Right atrium auricular region (tissue), 2 donors: ENCODE results near the gene TSPAN9. TPM values are rescaled to one million over a fixed set of nuclear protein-coding genes. Genes with fewer than 3 reads are reported as not detected.

Experiments
- DNase-seq: peaks from one replicate; pipeline ENCODE4 v3.0.0-alpha.2; 2019; ENCODE audit warnings: low spot score
- H3K27ac ChIP-seq, 2 donors: fragments of 200-600 bp; sonication (generic); 1 replicate in 1 of 2; 2 replicates in 1 of 2; pipeline ENCODE4 v1.5.1; 2016 to 2019
- H3K27me3 ChIP-seq, 2 donors: fragments of 200-600 bp; sonication (generic); one replicate each; pipeline versions ENCODE4 v1.5.1 to v1.6.0; 2017 to 2019
- H3K36me3 ChIP-seq: fragments of 200-600 bp; sonication (generic); one replicate; pipeline ENCODE4 v1.5.1; 2016
- H3K4me1 ChIP-seq, 2 donors: fragments of 200-600 bp; sonication (generic); one replicate each; pipeline versions ENCODE4 v1.5.1 to v1.6.0; 2017 to 2019
- H3K4me3 ChIP-seq, 2 donors: fragments of 200-600 bp; sonication (generic); 1 replicate in 1 of 2; 2 replicates in 1 of 2; pipeline ENCODE4 v1.5.1; 2017 to 2019; ENCODE audit warnings: mild to moderate bottlenecking in 1 of 2, moderate library complexity in 1 of 2
- H3K9me3 ChIP-seq, 2 donors: fragments of 200-600 bp; sonication (generic); one replicate each; pipeline ENCODE4 v1.5.1; 2019
- CTCF ChIP-seq, 2 donors: fragments of 200-600 bp; sonication (generic); IDR thresholded peaks; one replicate each; pipeline ENCODE4 v1.5.1; 2019; ENCODE audit warnings: antibody characterized with exemption in 2 of 2
- total RNA-seq, 2 donors: library from RNA; depleted of rRNA; stranded (reverse); fragments of >200 nt; gene quantifications; one replicate each; pipeline ENCODE4 v1.1.0, GENCODE V29; 2016

The TSPAN9 gene
- total RNA-seq, 2 donors from 2014 or later, result 103 to 185 TPM

- no peak for TF ChIP-seq CTCF (IDR thresholded peaks at IDR 0.05)
These were observed 9.6 kb downstream of the TSPAN9 start for GRCh38 chr12:3086729-3087323.

GRCh38 chr12:3087758-3088650 lies 10.8 kb downstream of the TSPAN9 start:
- Histone ChIP-seq H3K4me1 (peaks cover 0 to 81% of the 10 kb centered on the region in 2 donors), H3K9me3 (no peaks in the 10 kb centered on the region), H3K27me3 (no peaks in the 10 kb centered on the region), H3K27ac (peak overlapping the region; percentile 5 to 37), H3K4me3 (no peak overlapping the region), H3K36me3 (no peaks in the 10 kb centered on the region)
- DNase-seq, result no peak
- no peak for TF ChIP-seq CTCF (IDR thresholded peaks at IDR 0.05)

More at GRCh38 chr12:3086729-3087323, 9.6 kb downstream of the TSPAN9 start:
- Histone ChIP-seq H3K27ac (peak overlapping the region in 1 of 2 donors; percentile 27), H3K4me3 (no peak overlapping the region), H3K36me3 (no peaks in the 10 kb centered on the region), H3K27me3 (no peaks in the 10 kb centered on the region), H3K4me1 (peaks cover 0 to 82% of the 10 kb centered on the region in 2 donors), H3K9me3 (no peaks in the 10 kb centered on the region)
- no peak for DNase-seq

- Histone ChIP-seq H3K36me3 (no peaks in the 10 kb centered on the region), H3K4me1 (peaks cover 0 to 65% of the 10 kb centered on the region in 2 donors), H3K27ac (no peak overlapping the region), H3K4me3 (no peak overlapping the region), H3K9me3 (no peaks in the 10 kb centered on the region), H3K27me3 (no peaks in the 10 kb centered on the region)
- no peak for DNase-seq
- no peak for TF ChIP-seq CTCF (IDR thresholded peaks at IDR 0.05)
These were observed 12.4 kb downstream of the TSPAN9 start for GRCh38 chr12:3089588-3089987.

GRCh38 chr12:3090240-3091037 lies 13.3 kb downstream of the TSPAN9 start:
- peak overlapping the region; percentile 54 for H3K27ac ChIP-seq
- H3K36me3 ChIP-seq, result no peaks in the 10 kb centered on the region
- peaks cover 0 to 56% of the 10 kb centered on the region in 2 donors for H3K4me1 ChIP-seq
- DNase-seq, result no peak
- no peaks in the 10 kb centered on the region for H3K9me3 ChIP-seq
- no peaks in the 10 kb centered on the region for H3K27me3 ChIP-seq
- H3K4me3 ChIP-seq, result no peak overlapping the region
- no peak for TF ChIP-seq CTCF (IDR thresholded peaks at IDR 0.05)

GRCh38 chr12:3091038-3091319 lies 13.8 kb downstream of the TSPAN9 start:
- H3K27ac ChIP-seq, result peak overlapping the region in 1 of 2 donors; percentile 54

More at GRCh38 chr12:3091038-3091319, 13.8 kb downstream of the TSPAN9 start:
- no peaks in the 10 kb centered on the region for H3K36me3 ChIP-seq
- DNase-seq, result no peak
- no peaks in the 10 kb centered on the region for H3K27me3 ChIP-seq
- H3K4me3 ChIP-seq, result no peak overlapping the region
- H3K9me3 ChIP-seq, result no peaks in the 10 kb centered on the region
- no peak for TF ChIP-seq CTCF (IDR thresholded peaks at IDR 0.05)
- peaks cover 0 to 51% of the 10 kb centered on the region in 2 donors for H3K4me1 ChIP-seq
